Amniotic epithelial cell (primary cell): ENCODE data around the gene CT47A7.
"Not testable (repeated sequence)": the region's sequence is repeated elsewhere in the genome, so short reads cannot be mapped to it uniquely, and the experiment has no call there.

Experiments used
- DNase-seq: peaks from one replicate; pipeline ENCODE4 v3.0.0-alpha.2; 2010; ENCODE audit warnings: low read depth

CT47A7 gene

DNA sequence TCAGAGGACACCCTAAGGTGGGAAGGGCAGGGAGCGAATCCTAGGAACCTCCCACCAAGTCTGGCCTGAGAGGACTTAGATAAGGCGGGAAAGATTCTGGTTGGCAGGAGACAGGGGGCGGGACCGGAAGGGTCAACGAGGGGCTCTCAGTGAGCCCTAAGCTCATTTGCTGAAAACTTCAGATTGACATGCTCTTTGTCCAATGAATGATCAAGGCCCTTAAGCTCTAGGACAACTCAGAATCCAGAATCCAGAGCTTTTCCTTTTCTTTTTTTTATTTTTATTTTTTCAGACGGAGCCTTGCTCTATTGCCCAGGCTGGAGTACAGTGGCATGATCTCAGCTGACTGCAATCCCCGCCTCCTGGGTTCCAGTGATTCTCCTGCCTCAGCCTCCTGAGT is at the start of gene CT47A7:
TSS of gene CT47A7 (minus strand) at position 101 of the 400 bp plus-strand sequence. CDS start 255 bp downstream, outside the sequence.
- DNase-seq: not testable (repeated sequence)

DNA sequence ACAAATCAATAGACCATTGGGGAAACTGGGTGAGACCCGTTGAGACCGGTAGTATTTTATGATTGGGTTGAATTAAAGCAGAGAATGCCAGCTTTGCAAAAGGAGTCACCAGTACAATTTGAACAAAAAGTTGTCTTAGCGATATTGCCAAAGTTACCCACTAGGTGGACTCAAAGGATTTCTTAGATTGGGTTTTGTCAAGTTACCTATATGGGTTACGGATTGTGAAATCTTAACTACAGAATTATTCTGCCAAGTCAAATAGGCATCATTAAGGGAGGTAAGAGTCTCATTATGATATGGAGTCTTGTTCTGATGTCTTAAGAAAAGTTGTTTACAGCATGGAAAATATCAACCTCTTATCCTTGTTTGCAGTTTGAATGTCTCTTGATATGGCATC is 44.2 kb upstream of the CT47A7 start:
- peak; percentile 10 for DNase-seq

DNA sequence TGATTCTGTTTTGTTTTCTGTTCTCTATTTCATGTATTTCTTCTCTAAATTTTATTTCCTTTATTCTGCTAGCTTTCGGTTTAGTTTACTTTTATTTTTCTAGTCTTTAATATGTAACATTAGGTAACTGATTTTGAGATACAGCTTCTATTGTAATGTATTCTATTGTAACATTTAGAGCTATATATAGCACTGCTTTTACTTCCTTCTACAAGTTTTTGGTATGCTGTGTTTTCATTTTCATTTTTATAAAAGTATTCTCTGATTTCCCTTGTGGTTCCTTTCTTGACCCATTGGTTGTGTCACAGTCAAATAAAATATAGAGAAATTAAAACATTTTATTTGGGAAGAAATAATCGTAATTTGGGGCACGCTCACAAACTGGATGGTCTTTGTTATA is 43.0 kb upstream of the CT47A7 start:
- no peak for DNase-seq

DNA sequence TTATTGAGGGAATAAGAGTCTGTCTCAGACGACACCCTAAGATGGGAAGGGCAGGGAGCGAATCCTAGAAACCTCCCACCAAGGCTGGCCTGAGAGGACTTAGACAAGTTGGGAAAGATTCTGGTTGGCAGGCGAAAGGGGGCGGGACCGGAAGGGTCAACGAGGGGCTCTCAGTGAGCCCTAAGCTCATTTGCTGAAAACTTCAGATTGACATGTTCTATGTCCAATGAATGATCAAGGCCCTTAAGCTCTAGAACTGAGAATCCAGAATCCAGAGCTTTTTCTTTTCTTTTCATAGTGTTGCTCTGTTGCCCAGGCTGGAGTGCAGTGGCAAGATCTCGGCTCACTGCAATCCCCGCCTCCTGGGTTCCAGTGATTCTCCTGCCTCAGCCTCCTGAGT is 29.3 kb upstream of the CT47A7 start, which contains the start of gene CT47A1:
TSS of gene CT47A1 (minus strand) at position 101 of the 400 bp plus-strand sequence. CDS start 231 bp downstream, outside the sequence.
- not testable (repeated sequence) for DNase-seq
